Measurements from ENCODE around the gene ATP2B3. TPM values are rescaled to one million over a fixed set of nuclear protein-coding genes. Genes with fewer than 3 reads are reported as not detected.

Gene ATP2B3
- total RNA-seq, 1 donor from 2014 or later, result 0.37 TPM

DNA sequence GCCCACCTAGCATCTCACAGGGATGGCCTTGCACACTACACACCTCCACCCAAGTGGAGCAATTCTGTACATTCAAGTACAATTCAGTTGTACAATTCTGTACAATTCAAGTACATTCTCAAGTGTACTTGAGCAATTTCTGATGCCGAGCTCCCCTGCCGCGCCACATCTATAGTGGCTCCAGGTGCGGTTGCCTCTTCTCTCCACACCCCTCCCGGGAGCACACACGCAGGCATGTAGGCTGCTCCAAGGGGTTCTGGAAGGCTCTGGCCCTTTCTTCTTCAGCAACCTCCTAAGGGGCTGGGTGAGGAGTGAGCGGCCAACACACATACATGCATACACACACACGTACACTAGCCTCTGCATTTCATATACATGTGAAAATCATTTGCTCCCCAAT lies 110.7 kb downstream of the ATP2B3 start:
- Mint-ChIP-seq H3K27me3 (ENCODE audit: low read depth) (peaks cover 2% of the 10 kb centered on the region), H3K4me3 (ENCODE audit: unreplicated experiment) (no peak overlapping the region), H3K27ac (ENCODE audit: unreplicated experiment) (no peak overlapping the region), H3K4me1 (ENCODE audit: low read depth) (peaks cover 4% of the 10 kb centered on the region), H3K9me3 (ENCODE audit: low read depth) (peaks cover 12% of the 10 kb centered on the region), H3K36me3 (ENCODE audit: low read depth) (peaks cover 2% of the 10 kb centered on the region)
- DNase-seq (ENCODE audit: low spot score), result no peak
- TF ChIP-seq, protein P1, sequence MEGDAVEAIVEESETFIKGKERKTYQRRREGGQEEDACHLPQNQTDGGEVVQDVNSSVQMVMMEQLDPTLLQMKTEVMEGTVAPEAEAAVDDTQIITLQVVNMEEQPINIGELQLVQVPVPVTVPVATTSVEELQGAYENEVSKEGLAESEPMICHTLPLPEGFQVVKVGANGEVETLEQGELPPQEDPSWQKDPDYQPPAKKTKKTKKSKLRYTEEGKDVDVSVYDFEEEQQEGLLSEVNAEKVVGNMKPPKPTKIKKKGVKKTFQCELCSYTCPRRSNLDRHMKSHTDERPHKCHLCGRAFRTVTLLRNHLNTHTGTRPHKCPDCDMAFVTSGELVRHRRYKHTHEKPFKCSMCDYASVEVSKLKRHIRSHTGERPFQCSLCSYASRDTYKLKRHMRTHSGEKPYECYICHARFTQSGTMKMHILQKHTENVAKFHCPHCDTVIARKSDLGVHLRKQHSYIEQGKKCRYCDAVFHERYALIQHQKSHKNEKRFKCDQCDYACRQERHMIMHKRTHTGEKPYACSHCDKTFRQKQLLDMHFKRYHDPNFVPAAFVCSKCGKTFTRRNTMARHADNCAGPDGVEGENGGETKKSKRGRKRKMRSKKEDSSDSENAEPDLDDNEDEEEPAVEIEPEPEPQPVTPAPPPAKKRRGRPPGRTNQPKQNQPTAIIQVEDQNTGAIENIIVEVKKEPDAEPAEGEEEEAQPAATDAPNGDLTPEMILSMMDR (IDR thresholded peaks at IDR 0.05), result no peak

DNA sequence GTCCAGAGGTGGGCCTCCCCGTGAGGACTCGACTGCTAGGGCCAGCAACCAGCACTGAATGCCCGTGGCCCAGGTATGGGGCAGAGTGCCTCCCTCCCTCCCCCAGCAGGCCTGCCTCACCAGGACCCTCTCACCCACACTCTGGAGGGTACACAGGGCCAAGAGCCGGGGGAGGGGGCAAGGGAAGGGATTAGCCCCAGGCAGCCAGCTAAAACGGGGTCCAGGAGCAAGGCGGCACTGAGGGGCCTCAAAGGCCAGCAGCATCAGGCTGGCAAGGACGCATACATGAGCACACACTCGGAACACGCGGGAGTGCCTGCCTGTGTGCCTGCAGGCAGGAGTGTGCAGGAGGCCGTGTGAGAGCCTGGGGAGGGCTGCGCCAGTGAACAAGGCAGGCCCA lies 111.2 kb downstream of the ATP2B3 start:
- peak; percentile 77 for DNase-seq (ENCODE audit: low spot score)
- peaks cover 4% of the 10 kb centered on the region for H3K4me1 Mint-ChIP-seq (ENCODE audit: low read depth)
- TF ChIP-seq, protein P1 (IDR thresholded peaks at IDR 0.05), result no peak
- no peak overlapping the region for H3K27ac Mint-ChIP-seq (ENCODE audit: unreplicated experiment)
- peaks cover 12% of the 10 kb centered on the region for H3K9me3 Mint-ChIP-seq (ENCODE audit: low read depth)
- H3K4me3 Mint-ChIP-seq (ENCODE audit: unreplicated experiment), result no peak overlapping the region
- peaks cover 2% of the 10 kb centered on the region for H3K36me3 Mint-ChIP-seq (ENCODE audit: low read depth)
- no peaks in the 10 kb centered on the region for H3K27me3 Mint-ChIP-seq (ENCODE audit: low read depth)

DNA sequence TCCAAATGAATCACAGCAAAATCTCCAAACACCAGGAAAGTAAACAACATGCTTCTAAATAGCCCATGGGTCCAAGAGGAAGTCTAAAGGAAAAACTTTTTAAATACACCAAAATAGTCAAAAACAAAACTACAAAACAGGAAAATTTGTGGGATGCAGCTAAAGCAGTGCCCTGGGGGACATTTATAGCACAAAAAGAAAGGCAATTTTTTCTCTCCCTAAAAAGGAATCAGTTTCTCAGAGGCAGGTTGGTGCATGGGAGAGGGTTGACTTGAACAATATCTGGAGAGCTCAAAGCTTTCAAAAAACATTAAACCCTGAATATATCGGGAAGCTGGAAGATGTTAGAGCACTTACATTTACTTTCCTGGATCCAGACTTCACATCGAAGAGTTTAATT lies 113.9 kb downstream of the ATP2B3 start:
- Mint-ChIP-seq H3K27me3 (ENCODE audit: low read depth) (peaks cover 2% of the 10 kb centered on the region), H3K36me3 (ENCODE audit: low read depth) (peaks cover 2% of the 10 kb centered on the region), H3K9me3 (ENCODE audit: low read depth) (peaks cover 16% of the 10 kb centered on the region), H3K4me1 (ENCODE audit: low read depth) (peaks cover 4% of the 10 kb centered on the region), H3K4me3 (ENCODE audit: unreplicated experiment) (no peak overlapping the region), H3K27ac (ENCODE audit: unreplicated experiment) (no peak overlapping the region)
- TF ChIP-seq, protein P1 (IDR thresholded peaks at IDR 0.05), result no peak
- DNase-seq (ENCODE audit: low spot score), result no peak

DNA sequence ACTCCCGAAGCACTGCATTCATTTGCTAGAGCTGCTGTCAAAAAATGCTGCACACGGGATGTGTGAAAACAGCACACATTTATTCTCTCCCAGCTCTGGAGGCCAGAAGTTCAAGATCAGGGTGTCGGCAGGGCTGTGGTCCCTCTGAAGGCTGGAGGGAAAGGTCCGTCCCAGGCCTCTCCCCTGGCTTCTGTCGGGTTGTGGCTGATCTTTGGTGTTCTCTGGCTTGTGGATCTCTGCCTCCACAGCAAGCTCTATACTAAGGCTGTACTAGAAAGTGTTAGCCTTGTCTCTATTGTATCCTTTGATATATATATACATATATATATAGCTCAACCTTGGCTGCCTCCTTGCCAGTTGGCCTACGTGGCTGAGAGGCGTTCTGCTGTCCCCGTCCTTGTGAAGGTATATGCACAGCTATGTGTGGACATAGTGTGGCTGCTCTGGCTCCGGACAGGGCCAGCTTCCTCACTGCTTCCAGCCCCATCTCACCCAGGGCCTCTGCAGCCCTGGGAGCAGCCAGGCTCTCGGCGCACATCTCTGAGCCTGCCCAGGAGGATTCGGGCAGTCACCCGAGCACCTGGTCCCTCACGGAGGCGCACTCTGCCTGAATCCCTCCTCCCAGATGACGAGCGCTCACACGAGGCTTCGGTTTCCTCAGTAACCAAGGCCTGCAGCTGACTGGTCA lies 114.6 kb downstream of the ATP2B3 start:
- Mint-ChIP-seq H3K9me3 (ENCODE audit: low read depth) (peaks cover 16% of the 10 kb centered on the region), H3K4me3 (ENCODE audit: unreplicated experiment) (no peak overlapping the region)

More for the DNA sequence above, 114.6 kb downstream of the ATP2B3 start:
- peaks cover 2% of the 10 kb centered on the region for H3K36me3 Mint-ChIP-seq (ENCODE audit: low read depth)
- DNase-seq (ENCODE audit: low spot score), result peak; percentile 74
- H3K27me3 Mint-ChIP-seq (ENCODE audit: low read depth), result peaks cover 2% of the 10 kb centered on the region
- TF ChIP-seq, protein P1 (IDR thresholded peaks at IDR 0.05), result no peak
- peaks cover 4% of the 10 kb centered on the region for H3K4me1 Mint-ChIP-seq (ENCODE audit: low read depth)
- H3K27ac Mint-ChIP-seq (ENCODE audit: unreplicated experiment), result no peak overlapping the region

Other genes with a start within 250 kb of the ATP2B3 start
- gene PNMA6F, start 195.9 kb upstream of the ATP2B3 start, total RNA-seq, result not detected in 3 replicates
- gene ZNF275, start 183.5 kb upstream of the ATP2B3 start, total RNA-seq, result 16.9 to 20.2 TPM (median 19.8 TPM) in 3 replicates
- not detected in 3 replicates for gene PNMA6E, start 116.3 kb upstream of the ATP2B3 start, total RNA-seq
- gene ZFP92, start 106.2 kb upstream of the ATP2B3 start, total RNA-seq, result 0.10 to 1.6 TPM (median 1.5 TPM) in 3 replicates
- 0.80 to 1.6 TPM (median 1.6 TPM) in 3 replicates for gene TREX2, start 71.6 kb upstream of the ATP2B3 start, total RNA-seq
- 31.3 to 43.6 TPM (median 32.3 TPM) in 3 replicates for gene HAUS7, start 47.1 kb upstream of the ATP2B3 start, total RNA-seq
- 1,195 to 2,668 TPM (median 2,632 TPM) in 3 replicates for gene BGN, start 22.7 kb upstream of the ATP2B3 start, total RNA-seq
- gene CCNQ, start 81.5 kb downstream of the ATP2B3 start, total RNA-seq, result 17.2 to 21.9 TPM (median 17.7 TPM) in 3 replicates
- gene DUSP9, start 129.6 kb downstream of the ATP2B3 start, total RNA-seq, result 0.13 to 0.77 TPM in 2 of 3 replicates, not detected in the other
- 3.2 to 3.8 TPM (median 3.5 TPM) in 3 replicates for gene PNCK, start 156.2 kb downstream of the ATP2B3 start, total RNA-seq
- gene SLC6A8, start 170.3 kb downstream of the ATP2B3 start, total RNA-seq, result 47.6 to 71.1 TPM (median 70.6 TPM) in 3 replicates
- gene BCAP31, start 206.7 kb downstream of the ATP2B3 start, total RNA-seq, result 144 to 153 TPM (median 147 TPM) in 3 replicates
- gene ABCD1, start 207.2 kb downstream of the ATP2B3 start, total RNA-seq, result 19.0 to 25.4 TPM (median 20.3 TPM) in 3 replicates
- gene PLXNB3, start 246.6 kb downstream of the ATP2B3 start, total RNA-seq, result 8.5 to 36.3 TPM (median 34.8 TPM) in 3 replicates